GM18867 (cell line): Measurements from ENCODE around the gene MDK.
"Not testable (repeated sequence)": the region's sequence is repeated elsewhere in the genome, so short reads cannot be mapped to it uniquely, and the experiment has no call there.

Experiments
- ATAC-seq: cut with Tn5 transposase; IDR thresholded peaks from one replicate; pipeline ENCODE4 v1.9.1; 2021; ENCODE audit warnings: mild to moderate bottlenecking, moderate library complexity; ENCODE audit not compliant: unreplicated experiment

MDK gene

GRCh38 chr11:46367244-46367915 lies 14.1 kb upstream of the MDK start:
- peak; percentile 52 for ATAC-seq

GRCh38 chr11:46367916-46368267 lies 13.6 kb upstream of the MDK start:
- ATAC-seq = no peak

- ATAC-seq = peak; percentile 57
These were observed 11.9 kb upstream of the MDK start for GRCh38 chr11:46369458-46370152.

- ATAC-seq = no peak
These were observed 11.2 kb upstream of the MDK start for GRCh38 chr11:46370253-46370652.

GRCh38 chr11:46371262-46371661 lies 10.2 kb upstream of the MDK start:
- not testable (repeated sequence) for ATAC-seq

GRCh38 chr11:46372086-46372485 lies 9.4 kb upstream of the MDK start:
- ATAC-seq = no peak

GRCh38 chr11:46372501-46372900 lies 9.0 kb upstream of the MDK start:
- not testable (repeated sequence) for ATAC-seq

- ATAC-seq = no peak
These were observed 7.4 kb upstream of the MDK start for GRCh38 chr11:46373787-46374740.

GRCh38 chr11:46374815-46375214 lies 6.7 kb upstream of the MDK start:
- ATAC-seq = no peak

GRCh38 chr11:46375392-46376101 lies 5.9 kb upstream of the MDK start:
- no peak for ATAC-seq

- ATAC-seq = no peak
These were observed 5.0 kb upstream of the MDK start for GRCh38 chr11:46376258-46377050.

GRCh38 chr11:46377290-46377689 lies 4.2 kb upstream of the MDK start:
- no peak for ATAC-seq

- no peak for ATAC-seq
These were observed 3.6 kb upstream of the MDK start for GRCh38 chr11:46377831-46378230.

GRCh38 chr11:46378296-46378695 lies 3.2 kb upstream of the MDK start:
- no peak for ATAC-seq

- ATAC-seq = no peak
These were observed 2.5 kb upstream of the MDK start for GRCh38 chr11:46378811-46379481.

- not testable (repeated sequence) for ATAC-seq
These were observed 1.8 kb upstream of the MDK start for GRCh38 chr11:46379482-46380293.

- no peak for ATAC-seq
These were observed 975 bp upstream of the MDK start for GRCh38 chr11:46380340-46381047.
